ENCODE data around the gene THPO. TPM values are rescaled to one million over a fixed set of nuclear protein-coding genes. Genes with fewer than 3 reads are reported as not detected.

The THPO gene
- total and polyA plus RNA-seq, 4 donors, result 0.17 to 0.31 (median 0.20) TPM

GRCh38 chr3:184358921-184359350, 19.1 kb downstream of the THPO start:
- Histone ChIP-seq H3K4me3 (no peak overlapping the region), H3K27ac (ENCODE audit: low read depth in 1 of 2, low read length in 1 of 2) (no peak overlapping the region), H3K9ac (ENCODE audit: insufficient read depth in 1 of 2, low read length in 2 of 2) (no peak overlapping the region), H3K4me1 (ENCODE audit: control insufficient read depth in 5 of 5, insufficient read depth in 5 of 5, low read length in 5 of 5) (peaks cover 0 to 25% (median 9%) of the 10 kb centered on the region in 5 donors), H3K9me3 (ENCODE audit: control insufficient read depth in 4 of 4, insufficient read depth in 3 of 4, low read length in 3 of 4) (no peaks in the 10 kb centered on the region), H3K36me3 (ENCODE audit: control insufficient read depth in 4 of 4, insufficient read depth in 4 of 4, low read length in 4 of 4) (peaks cover 0 to 13% (median 3%) of the 10 kb centered on the region in 4 donors), H3K27me3 (ENCODE audit: control insufficient read depth in 3 of 3, insufficient read depth in 3 of 3, low read length in 2 of 3) (no peaks in the 10 kb centered on the region)
- no peak for TF ChIP-seq CTCF (IDR thresholded peaks at IDR 0.05; ENCODE audit: control extremely low read depth, extremely low read depth)
- ATAC-seq (ENCODE audit: insufficient read depth, low FRiP score) (no peak), DNase-seq (no peak)
- WGBS, 2 donors, result 82 to 92% methylated on average over 14 of the region's 14 CpGs

- ATAC-seq (ENCODE audit: insufficient read depth, low FRiP score) (no peak), DNase-seq (no peak)
- no peak overlapping the region for H3K4me3 ChIP-seq
- no peak overlapping the region for H3K27ac ChIP-seq (ENCODE audit: low read depth in 1 of 2, low read length in 1 of 2)
- H3K9me3 ChIP-seq (ENCODE audit: control insufficient read depth in 4 of 4, insufficient read depth in 3 of 4, low read length in 3 of 4), result no peaks in the 10 kb centered on the region
- peaks cover 0 to 13% (median 4%) of the 10 kb centered on the region in 4 donors for H3K36me3 ChIP-seq (ENCODE audit: control insufficient read depth in 4 of 4, insufficient read depth in 4 of 4, low read length in 4 of 4)
- H3K4me1 ChIP-seq (ENCODE audit: control insufficient read depth in 5 of 5, insufficient read depth in 5 of 5, low read length in 5 of 5), result peaks cover 0 to 19% (median 8%) of the 10 kb centered on the region in 5 donors
- TF ChIP-seq CTCF (IDR thresholded peaks at IDR 0.05; ENCODE audit: control extremely low read depth, extremely low read depth), result no peak
- WGBS, 2 donors, result 94 to 96% methylated on average over 12 of the region's 12 CpGs
- H3K9ac ChIP-seq (ENCODE audit: insufficient read depth in 1 of 2, low read length in 2 of 2), result no peak overlapping the region
- H3K27me3 ChIP-seq (ENCODE audit: control insufficient read depth in 3 of 3, insufficient read depth in 3 of 3, low read length in 2 of 3), result no peaks in the 10 kb centered on the region
Observed at GRCh38 chr3:184358124-184358767, 19.8 kb downstream of the THPO start.

DNA sequence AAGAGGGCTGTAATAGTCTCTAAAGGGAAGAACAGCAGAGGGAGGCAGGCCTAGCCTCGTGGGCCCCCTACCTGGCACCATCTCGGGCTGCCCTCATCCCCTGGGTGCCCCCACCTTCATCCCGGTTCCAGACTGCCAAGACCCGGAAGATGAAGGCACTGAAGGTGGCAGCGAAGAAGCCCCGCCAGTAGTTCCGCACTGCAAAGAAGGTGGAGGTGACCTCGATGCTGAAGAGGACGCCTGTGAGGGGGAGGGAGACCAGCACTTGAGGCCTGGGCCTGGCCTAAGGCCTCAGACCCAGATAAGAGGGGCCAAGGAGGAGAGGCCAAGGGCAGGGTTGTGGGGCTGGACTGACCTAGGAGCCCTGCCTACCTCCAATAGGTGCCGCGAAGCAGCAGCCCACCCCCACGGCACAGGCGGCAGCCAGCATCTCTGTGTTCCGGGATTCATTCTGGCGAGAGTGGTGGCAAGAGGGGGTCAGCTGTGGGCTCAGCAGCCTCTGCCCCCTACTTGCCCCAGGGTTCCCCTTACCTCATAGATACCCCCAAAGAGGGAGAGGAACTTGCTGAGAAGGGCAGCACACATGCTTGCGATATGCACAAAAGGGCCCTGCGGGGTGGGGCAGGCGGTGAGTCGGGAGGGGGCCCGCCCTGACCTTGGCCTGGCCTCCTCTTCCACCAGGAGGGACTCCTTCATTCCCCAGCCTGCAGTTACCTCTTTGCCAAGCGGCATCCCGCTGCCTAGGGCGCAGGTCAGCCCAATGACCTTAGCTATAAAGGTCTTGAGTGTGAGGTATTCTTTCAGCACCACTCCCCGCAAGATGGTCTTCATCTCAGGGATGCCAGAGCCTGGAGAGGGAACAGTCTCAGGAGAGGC, 20.5 kb downstream of the THPO start:
- no peaks in the 10 kb centered on the region for H3K9me3 ChIP-seq (ENCODE audit: control insufficient read depth in 4 of 4, insufficient read depth in 3 of 4, low read length in 3 of 4)
- no peak overlapping the region for H3K4me3 ChIP-seq
- no peak for DNase-seq
- TF ChIP-seq CTCF (IDR thresholded peaks at IDR 0.05; ENCODE audit: control extremely low read depth, extremely low read depth), result no peak
- 92 to 93% methylated on average over 24 of the region's 24 CpGs for WGBS, 2 donors
- ATAC-seq (ENCODE audit: insufficient read depth, low FRiP score), result no peak
- H3K36me3 ChIP-seq (ENCODE audit: control insufficient read depth in 4 of 4, insufficient read depth in 4 of 4, low read length in 4 of 4), result peaks cover 0 to 13% (median 4%) of the 10 kb centered on the region in 4 donors
- no peak overlapping the region for H3K27ac ChIP-seq (ENCODE audit: low read depth in 1 of 2, low read length in 1 of 2)
- H3K27me3 ChIP-seq (ENCODE audit: control insufficient read depth in 3 of 3, insufficient read depth in 3 of 3, low read length in 2 of 3), result no peaks in the 10 kb centered on the region
- no peak overlapping the region for H3K9ac ChIP-seq (ENCODE audit: insufficient read depth in 1 of 2, low read length in 2 of 2)
- peaks cover 0 to 19% (median 8%) of the 10 kb centered on the region in 5 donors for H3K4me1 ChIP-seq (ENCODE audit: control insufficient read depth in 5 of 5, insufficient read depth in 5 of 5, low read length in 5 of 5)
